GM12878 (cell line): ENCODE data around the gene RAPGEF4.

ENCODE experiments used
- EZH2 ChIP-seq: IDR thresholded peaks from 2 replicates; pipeline ENCODE4 v1.6.1; 2012; ENCODE audit warnings: low read depth, mild to moderate bottlenecking, control low read depth, inconsistent platforms, low read length, borderline replicate concordance; ENCODE audit not compliant: control insufficient read depth
- ZNF274 ChIP-seq: IDR thresholded peaks from one replicate; pipeline ENCODE4 v1.8.0; 2011; ENCODE audit not compliant: insufficient read length, insufficient read depth
- ZNF687 ChIP-seq: fragments of 450-650 bp; IDR thresholded peaks from 2 replicates; pipeline ENCODE4 v1.6.1; 2017; ENCODE audit warnings: mild to moderate bottlenecking, moderate library complexity

- TF ChIP-seq ZNF687 = no peak
- TF ChIP-seq ZNF274 = no peak
- no peak for TF ChIP-seq EZH2
These were observed 291.8 kb downstream of the RAPGEF4 start for GRCh38 chr2:173027181-173028128.
